ENCODE results near the gene DFFB. TPM values are rescaled to one million over a fixed set of nuclear protein-coding genes. Genes with fewer than 3 reads are reported as not detected.
A peak's percentile ranks its signal among the peaks of the same experiment; 100 is the strongest.

The DFFB gene
- total and polyA plus RNA-seq, 2 of the 13 experiments (the other 11 are each of a cell fraction or from before 2014, with no cell fraction given): 4.6 to 9.3 TPM

DNA sequence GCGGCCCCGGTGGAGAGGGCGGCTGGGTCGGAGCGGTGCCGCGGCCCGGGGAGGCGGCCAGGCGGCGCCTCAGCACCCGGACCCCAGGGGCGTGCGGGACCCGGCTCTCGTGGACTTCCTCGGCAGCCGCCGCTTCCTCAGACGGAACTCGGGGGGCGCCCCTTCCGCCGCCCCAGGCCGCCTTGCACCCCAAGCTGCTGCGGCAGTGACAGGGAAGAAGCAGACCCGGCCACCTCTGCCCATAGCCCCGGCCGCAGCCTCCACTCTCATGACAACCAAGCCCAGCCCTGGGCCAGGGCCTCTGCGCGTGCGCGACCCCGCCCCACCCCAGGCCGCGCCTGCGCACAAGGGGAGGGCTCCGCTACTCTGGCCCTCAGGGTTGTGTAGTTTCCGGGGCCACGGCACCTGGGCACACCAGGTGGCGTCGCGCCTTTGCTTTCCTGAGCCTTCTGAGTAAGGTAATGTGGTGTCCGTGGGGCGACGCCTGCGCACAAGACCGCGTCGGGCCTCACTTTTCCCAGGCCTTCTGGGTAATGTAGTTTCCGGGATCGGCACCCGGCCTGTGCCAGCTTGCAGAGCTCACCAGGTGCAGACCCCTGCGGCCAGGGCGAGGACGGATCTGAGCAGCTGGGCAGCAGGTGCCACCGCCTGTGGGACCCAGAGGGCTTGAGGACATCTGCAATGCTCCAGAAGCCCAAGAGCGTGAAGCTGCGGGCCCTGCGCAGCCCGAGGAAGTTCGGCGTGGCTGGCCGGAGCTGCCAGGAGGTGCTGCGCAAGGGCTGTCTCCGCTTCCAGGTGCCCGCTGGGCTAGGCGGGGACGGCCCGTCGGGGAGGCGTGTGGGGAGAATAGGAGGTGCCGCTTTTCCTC is at the start of gene DFFB, which contains the start of gene CEP104 (continued):
- TF ChIP-seq, protein P1, sequence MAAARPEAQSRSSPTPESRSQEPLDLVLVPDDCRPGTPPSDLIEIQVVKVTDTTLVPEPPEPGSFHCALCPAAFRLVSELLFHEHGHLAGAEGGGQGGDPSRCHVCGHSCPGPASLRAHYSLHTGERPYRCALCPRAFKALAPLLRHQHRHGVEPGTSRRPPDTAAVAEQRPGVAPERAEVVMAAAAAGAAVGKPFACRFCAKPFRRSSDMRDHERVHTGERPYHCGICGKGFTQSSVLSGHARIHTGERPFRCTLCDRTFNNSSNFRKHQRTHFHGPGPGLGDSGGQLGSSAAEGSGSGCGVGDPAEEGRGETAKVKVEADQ (CRISPR knock-in tag; IDR thresholded peaks at IDR 0.05; ENCODE audit: borderline replicate concordance): peak; percentile 89; the same call in 1 of the 2 replicates
- TF ChIP-seq ZNF510 (CRISPR knock-in tag; IDR thresholded peaks at IDR 0.05; ENCODE audit: low read depth) (no peak), DNMT1 (CRISPR knock-in tag; IDR thresholded peaks at IDR 0.05) (peak; percentile 74; the same call in 1 of the 2 replicates), ZNF724P (CRISPR knock-in tag; IDR thresholded peaks at IDR 0.05; ENCODE audit: borderline replicate concordance) (no peak), CAMTA2 (CRISPR knock-in tag; IDR thresholded peaks at IDR 0.05; ENCODE audit: borderline replicate concordance) (no peak), SUZ12 (IDR thresholded peaks at IDR 0.05; ENCODE audit: low read depth, low read length) (peak; percentile 63), ZNF547 (CRISPR knock-in tag; IDR thresholded peaks at IDR 0.05) (peak; percentile 73; the same call in 1 of the 2 replicates), NONO (IDR thresholded peaks at IDR 0.05) (no peak), NONO (CRISPR knock-in tag; conservative IDR thresholded peaks at IDR 0.05) (peak; percentile 52), SRY (CRISPR knock-in tag; IDR thresholded peaks at IDR 0.05) (peak; percentile 79), ZNF670 (CRISPR knock-in tag; IDR thresholded peaks at IDR 0.05; ENCODE audit: borderline replicate concordance) (peak; percentile 86; the same call in 1 of the 2 replicates), GATA4 (IDR thresholded peaks at IDR 0.05; ENCODE audit: borderline replicate concordance, low read depth) (peak; percentile 43; the same call in 1 of the 2 replicates), DMAP1 (CRISPR knock-in tag; IDR thresholded peaks at IDR 0.05) (peak; percentile 67; the same call in 1 of the 2 replicates), ZNF317 (CRISPR knock-in tag; IDR thresholded peaks at IDR 0.05) (peak; percentile 60; the same call in 1 of the 2 replicates), MTF2 (CRISPR knock-in tag; IDR thresholded peaks at IDR 0.05; ENCODE audit: borderline replicate concordance) (0 out of 2 replicates have a peak, but pooled peaks have one; percentile 20), PAF1 (CRISPR knock-in tag; IDR thresholded peaks at IDR 0.05) (no peak), SNAPC2 (CRISPR knock-in tag; IDR thresholded peaks at IDR 0.05) (no peak), HOXA3 (CRISPR knock-in tag; IDR thresholded peaks at IDR 0.05) (peak; percentile 91), ZNF17 (CRISPR knock-in tag; IDR thresholded peaks at IDR 0.05) (no peak), ZNF430 (CRISPR knock-in tag; IDR thresholded peaks at IDR 0.05) (peak; percentile 24; the same call in 1 of the 2 replicates)
- TF ChIP-seq, protein P2, sequence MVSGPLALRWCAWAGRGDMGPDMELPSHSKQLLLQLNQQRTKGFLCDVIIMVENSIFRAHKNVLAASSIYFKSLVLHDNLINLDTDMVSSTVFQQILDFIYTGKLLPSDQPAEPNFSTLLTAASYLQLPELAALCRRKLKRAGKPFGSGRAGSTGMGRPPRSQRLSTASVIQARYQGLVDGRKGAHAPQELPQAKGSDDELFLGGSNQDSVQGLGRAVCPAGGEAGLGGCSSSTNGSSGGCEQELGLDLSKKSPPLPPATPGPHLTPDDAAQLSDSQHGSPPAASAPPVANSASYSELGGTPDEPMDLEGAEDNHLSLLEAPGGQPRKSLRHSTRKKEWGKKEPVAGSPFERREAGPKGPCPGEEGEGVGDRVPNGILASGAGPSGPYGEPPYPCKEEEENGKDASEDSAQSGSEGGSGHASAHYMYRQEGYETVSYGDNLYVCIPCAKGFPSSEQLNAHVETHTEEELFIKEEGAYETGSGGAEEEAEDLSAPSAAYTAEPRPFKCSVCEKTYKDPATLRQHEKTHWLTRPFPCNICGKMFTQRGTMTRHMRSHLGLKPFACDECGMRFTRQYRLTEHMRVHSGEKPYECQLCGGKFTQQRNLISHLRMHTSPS (CRISPR knock-in tag; IDR thresholded peaks at IDR 0.05; ENCODE audit: low read depth): no peak
- TF ChIP-seq, protein P3, sequence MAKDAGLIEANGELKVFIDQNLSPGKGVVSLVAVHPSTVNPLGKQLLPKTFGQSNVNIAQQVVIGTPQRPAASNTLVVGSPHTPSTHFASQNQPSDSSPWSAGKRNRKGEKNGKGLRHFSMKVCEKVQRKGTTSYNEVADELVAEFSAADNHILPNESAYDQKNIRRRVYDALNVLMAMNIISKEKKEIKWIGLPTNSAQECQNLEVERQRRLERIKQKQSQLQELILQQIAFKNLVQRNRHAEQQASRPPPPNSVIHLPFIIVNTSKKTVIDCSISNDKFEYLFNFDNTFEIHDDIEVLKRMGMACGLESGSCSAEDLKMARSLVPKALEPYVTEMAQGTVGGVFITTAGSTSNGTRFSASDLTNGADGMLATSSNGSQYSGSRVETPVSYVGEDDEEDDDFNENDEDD (CRISPR knock-in tag; IDR thresholded peaks at IDR 0.05; ENCODE audit: borderline replicate concordance): peak; percentile 89; the same call in 1 of the 2 replicates
- TF ChIP-seq, protein P4, sequence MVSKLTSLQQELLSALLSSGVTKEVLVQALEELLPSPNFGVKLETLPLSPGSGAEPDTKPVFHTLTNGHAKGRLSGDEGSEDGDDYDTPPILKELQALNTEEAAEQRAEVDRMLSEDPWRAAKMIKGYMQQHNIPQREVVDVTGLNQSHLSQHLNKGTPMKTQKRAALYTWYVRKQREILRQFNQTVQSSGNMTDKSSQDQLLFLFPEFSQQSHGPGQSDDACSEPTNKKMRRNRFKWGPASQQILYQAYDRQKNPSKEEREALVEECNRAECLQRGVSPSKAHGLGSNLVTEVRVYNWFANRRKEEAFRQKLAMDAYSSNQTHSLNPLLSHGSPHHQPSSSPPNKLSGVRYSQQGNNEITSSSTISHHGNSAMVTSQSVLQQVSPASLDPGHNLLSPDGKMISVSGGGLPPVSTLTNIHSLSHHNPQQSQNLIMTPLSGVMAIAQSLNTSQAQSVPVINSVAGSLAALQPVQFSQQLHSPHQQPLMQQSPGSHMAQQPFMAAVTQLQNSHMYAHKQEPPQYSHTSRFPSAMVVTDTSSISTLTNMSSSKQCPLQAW (CRISPR knock-in tag; IDR thresholded peaks at IDR 0.05): peak; percentile 89

Measured in HepG2 (cell line).